GM12865 (cell line): Measurements from ENCODE around the gene PUM1.

Experiments
- DNase-seq: peaks from one replicate; pipeline ENCODE4 v3.0.0; 2010; ENCODE audit warnings: low read depth
- H3K4me3 ChIP-seq: 2 replicates; pipeline ENCODE4 v1.5.1; 2011; ENCODE audit warnings: mild to moderate bottlenecking, low read depth, low read length, control low read depth
- CTCF ChIP-seq: IDR thresholded peaks from 2 replicates; pipeline ENCODE4 v1.5.1; 2011; ENCODE audit warnings: low read length, control low read depth, low read depth, inconsistent platforms; ENCODE audit not compliant: insufficient read depth; ENCODE audit errors: missing control alignments

Gene PUM1

DNA sequence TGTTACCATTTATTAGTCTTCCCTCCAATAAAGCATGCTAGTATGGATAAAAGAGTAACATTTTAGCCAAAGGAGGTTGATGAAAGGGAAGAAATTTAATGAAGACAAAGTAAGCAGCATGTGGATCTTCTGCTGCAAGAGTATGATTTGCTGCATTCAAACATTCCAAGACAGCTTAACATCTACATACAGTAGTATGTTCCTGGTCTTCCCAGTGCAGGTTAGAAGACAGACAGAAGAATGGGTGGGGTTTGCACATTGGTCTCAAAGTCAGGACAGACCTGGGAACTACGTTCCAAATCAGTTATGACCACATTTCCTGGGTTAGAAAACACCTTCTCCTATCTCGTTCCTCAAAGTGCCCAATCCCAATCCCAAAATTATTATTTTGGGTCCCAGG is 43.3 kb downstream of the PUM1 start:
- no peak for TF ChIP-seq CTCF
- DNase-seq, result no peak
- no peak overlapping the region for H3K4me3 ChIP-seq

DNA sequence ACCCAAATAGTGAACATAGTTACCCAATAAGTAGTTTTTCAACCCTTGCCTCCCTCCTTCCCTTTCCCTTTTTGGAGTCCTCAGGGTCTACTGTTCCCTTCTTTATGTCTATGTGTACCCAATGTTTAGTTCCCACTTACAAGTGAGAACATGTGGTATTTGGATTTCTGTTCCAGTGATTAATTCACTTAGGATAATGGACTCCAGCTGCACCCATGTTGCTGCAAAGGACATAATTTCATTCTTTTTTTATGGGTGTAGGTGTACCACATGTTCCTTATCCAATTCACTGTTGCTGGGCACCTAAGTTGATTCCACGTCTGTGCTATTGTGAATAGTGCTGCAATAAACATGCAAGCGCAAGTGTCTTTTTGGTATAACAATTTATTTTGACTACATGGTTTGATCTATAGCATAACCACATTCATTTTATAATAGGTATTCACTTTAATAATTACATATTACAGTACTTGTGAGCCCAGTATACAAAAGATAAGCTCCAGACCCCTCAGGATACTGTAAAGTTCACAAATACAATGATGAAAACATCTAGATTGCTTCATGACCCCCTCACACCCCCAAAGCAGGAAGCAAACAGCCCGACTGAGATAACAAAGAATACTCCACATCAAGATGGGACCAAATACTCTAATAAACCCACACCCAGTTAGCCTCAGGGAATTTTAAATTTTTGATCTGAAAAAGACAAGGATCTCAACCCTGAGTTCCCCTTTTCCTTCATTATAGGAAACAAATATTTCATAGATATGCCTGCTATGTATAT is 45.3 kb downstream of the PUM1 start:
- no peak overlapping the region for H3K4me3 ChIP-seq
- no peak for TF ChIP-seq CTCF
- no peak for DNase-seq

- no peak for TF ChIP-seq CTCF
Measured at GRCh38 chr1:31019401-31019800, 46.1 kb downstream of the PUM1 start.

DNA sequence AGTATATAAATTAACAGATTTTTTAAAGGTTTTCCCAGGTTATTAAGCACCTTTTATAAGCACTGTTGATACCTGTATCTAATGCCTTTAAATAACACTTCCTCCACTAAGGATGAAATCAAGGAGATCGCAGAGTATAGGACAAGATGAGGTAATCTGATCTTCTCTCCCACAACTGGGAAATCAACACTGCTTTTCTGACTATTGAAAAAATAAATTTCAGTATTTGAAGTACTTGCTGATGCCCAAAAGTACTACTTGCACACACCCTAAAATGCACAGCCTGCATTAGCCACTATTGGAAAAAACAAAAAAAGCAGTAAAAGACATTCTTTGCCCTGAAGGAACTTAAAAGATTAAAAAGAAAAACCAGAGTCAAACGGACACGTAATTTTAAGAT is 48.6 kb downstream of the PUM1 start:
- no peak for TF ChIP-seq CTCF
- no peak overlapping the region for H3K4me3 ChIP-seq
- no peak for DNase-seq

More at GRCh38 chr1:31019401-31019800, 46.1 kb downstream of the PUM1 start:
- no peak for DNase-seq
- H3K4me3 ChIP-seq, result no peak overlapping the region

DNA sequence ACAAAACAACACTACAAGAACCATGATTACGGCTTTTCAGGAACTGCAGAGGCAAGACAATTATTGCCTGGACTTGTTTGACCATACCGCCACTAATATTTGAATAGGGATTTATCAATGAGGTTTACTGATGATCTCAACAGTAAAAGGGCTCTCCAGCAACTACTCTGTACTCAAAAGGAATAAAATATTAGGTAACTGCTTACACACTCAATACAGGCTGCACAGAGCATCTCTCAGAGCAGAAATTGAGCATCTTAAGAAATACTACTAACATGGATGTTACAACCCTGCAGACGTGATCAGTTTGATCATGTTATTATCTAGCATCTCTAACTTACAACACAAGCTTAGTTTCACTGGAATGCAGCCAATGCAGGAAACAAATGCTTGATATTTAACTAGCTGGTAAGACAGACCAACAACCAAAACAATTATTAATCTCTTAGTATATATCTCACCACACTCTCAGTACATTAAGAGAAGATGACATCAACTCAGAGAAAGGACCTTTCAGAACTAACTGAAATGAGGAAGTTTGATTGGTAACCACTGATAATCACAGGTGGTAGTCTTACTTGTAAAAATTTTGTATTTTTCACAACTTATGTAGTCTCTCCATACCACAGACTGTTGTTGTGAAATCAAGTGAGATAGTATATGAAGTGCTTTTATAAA is 52.2 kb downstream of the PUM1 start:
- H3K4me3 ChIP-seq, result no peak overlapping the region
- TF ChIP-seq CTCF, result no peak
- peak; percentile 31 for DNase-seq

DNA sequence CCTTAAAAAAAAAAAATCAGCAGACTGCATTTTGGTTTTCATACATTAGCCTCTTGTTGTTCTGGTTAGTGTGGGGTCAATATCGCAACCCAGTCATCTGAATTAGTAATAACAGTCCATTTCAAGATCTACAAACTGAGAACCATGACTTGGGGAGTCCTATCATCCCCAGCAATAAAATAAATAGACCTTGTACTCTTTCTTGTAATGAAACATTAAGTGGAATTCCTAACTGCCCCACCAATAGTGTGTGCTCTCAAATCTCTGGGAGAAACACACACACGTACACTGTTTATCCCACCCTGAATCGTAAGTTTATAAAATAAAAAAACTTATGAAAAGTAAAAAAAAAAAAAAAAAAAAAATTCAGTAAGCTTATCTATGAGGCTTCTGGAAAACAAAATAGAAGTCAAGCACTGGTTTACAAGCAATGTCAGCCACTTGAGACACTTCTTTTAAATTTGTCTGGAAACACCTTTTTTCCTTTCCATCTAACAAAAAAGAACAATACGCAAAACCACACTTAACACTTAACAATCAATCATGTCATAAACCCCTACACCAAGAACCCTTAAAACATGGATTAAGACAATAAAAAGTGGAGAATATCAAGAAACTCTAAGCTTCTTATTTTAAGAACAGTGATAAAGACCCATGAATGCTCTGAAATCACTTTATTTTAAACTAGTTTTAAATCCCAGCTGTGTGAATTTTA is 53.1 kb downstream of the PUM1 start:
- DNase-seq, result no peak
- TF ChIP-seq CTCF, result no peak
- H3K4me3 ChIP-seq, result no peak overlapping the region
